ELF-1 (cell line): ENCODE results near the gene BRAT1.
"Not testable (repeated sequence)": the region's sequence is repeated elsewhere in the genome, so short reads cannot be mapped to it uniquely, and the experiment has no call there.

Experiments used
- DNase-seq: peaks from one replicate; pipeline ENCODE4 v3.0.0-alpha.2; 2016; ENCODE audit warnings: low read depth, low spot score

The BRAT1 gene

DNA sequence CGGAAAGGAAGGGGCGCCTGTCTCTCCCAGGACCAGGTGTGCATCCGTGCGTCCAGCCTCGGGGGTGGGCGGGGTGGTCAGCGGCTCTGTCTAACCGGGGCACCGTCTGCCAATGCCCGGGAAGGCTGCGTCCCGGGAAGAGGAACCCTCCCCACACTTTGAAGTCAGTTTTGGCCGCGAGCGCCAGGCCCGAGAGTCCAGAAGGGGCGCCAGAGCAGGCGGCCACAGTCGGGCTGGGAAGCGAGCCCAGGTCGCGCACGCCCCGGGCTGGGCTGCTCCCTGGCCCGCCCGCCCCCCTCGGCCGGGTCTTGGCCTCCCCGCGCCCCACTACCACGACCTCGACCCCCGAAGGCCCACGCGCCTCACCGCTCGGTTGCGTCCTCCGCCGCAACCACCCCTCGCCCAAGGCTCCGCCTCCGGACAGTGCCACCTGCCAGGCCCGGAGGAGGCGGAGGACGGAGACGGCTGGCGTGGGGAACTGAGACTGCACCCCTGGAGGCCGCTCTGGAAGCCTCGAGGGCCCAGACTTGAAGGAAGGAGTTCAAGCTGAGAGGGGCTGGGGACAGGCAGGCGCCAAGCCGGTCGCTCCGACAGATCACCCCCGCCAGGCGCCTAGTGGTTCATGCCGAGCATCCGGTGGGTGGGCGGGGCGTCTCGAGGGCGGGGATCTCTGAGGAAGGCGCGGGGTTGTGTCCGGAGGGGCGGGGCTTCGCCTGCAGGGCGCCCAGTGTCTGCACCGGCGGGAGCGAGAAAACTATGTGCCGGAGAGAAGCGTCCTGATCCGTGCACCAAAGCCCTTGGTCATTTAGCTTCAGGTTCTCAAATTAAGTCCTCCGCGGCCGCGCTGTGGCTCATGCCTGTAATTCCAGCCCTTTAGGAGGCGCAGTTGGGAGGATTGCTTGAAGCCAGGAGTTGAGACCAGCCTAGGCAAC is at the start of gene BRAT1:
BRAT1 (minus strand) TSS at position 404 of the 932 bp plus-strand sequence. CDS start 1,093 bp downstream, outside the sequence.
- DNase-seq, result peak; percentile 99

DNA sequence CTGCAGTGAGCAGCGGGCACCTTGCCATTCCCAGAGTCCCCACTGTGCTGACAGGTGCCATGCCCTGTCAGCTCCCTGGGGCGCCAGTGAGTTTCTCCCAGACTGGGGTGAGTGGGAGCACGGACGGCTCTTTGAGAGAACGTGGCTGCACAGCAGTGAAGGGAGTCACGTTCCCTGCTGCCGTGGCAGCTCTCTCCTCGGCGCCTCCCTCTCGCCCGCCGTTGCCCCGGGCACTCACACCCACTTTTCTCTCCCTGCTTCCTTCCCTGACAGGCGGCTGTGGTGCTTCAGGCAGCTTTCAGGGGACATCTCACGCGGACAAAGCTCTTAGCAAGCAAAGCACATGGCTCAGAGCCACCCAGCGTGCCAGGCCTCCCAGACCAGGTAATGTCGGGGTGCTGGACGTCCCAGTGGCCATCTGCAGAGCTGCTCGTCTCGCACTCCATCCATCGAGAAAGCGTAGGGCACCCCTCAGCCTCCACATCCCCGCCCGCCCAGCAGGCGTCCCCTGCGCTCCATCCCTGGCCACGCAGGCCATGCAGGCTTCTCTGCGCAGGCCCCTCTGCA is 49.4 kb upstream of the BRAT1 start:
- no peak for DNase-seq

DNA sequence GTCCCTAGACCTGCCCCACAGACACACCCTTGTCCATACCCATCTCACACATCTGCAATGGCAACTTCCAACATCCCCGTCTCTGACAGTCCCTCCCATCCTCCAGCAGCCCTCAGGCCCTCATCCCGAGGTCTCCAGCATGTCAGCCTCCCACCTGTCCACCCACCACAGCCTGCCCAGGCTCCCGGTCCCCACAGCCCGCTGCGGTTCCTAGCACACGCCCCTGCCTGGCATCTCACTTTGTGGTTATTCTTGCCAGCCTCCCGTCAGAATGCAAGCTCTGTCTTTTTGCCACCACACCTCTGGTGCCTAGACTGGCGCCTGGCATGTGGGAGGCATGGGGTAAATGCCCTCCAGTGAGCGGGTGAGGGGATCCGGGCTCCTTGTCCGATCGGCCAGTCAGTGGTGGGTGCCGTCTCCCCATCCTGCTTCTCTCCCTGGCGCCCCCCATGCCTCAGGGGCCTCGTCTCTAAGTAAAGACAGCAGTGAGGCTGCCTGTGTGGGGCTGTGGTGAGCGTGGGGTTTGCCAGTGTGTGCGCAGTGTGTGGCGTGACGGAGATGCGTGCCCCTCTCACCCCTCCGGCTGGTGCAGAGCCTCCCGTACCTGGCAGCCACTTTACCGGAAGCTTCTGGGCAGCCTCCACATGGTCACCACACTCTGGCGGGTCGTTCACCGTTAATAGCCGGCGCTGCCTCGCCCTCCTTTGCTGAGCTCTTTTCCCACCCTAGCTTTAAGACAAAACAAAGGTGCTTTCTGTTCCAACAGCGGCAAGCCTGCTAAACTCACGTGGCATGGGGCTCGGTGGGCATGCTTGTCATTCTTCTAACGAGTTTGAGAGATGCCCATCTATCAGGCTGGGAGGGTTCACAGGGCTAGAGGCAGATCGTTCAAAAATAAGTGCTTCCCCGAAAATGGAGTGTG is 48.0 kb upstream of the BRAT1 start:
- no peak for DNase-seq

DNA sequence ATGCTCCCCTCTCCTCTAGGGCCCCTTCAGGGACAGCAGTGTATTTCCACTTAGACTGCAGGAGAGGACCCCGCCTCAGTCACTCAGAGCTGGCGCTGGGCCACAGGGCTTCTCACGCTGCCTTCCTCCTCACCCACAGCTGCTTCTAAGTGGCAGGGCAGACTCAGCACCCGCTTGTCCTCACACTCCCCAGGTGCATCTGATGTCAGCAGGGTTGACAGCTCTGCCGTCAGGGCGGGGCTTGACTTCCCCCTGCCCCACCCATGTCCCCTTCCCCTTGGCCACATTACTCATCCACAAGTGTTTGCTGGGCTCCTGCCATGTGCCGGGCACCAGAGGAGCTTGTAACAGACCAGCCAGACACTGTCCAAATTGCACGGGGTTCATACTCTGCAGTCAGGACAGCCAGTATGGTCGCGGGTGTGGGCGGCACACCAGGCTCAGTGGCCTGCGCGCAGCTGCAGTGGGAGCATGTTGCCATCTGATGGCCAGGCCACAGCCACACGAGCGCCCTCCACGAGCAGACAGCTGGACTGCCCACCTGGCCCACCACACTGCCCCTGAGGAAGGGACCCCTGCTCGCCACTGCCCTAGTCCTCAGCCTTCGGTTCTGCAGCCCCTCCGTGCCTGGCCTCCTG is 47.2 kb upstream of the BRAT1 start:
- DNase-seq, result no peak

DNA sequence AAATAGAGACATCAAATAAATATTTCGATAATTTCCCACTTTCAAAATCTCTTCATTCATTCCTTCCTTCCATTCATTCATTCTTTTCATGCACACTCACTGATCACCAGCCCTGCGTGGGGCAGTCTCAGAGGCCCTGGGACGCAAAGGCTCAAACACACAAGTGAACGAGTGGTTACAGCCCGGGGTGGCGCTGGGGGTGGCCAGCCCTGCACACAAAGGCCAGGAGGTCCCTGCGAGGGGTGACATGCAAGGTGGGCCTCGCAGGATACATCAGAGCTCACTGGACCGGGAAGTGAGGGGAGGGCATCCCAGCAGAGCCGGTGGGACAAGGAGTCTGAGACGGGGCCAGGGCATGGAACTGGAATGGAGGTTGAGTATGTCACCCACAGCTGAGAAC is 46.6 kb upstream of the BRAT1 start:
- no peak for DNase-seq

DNA sequence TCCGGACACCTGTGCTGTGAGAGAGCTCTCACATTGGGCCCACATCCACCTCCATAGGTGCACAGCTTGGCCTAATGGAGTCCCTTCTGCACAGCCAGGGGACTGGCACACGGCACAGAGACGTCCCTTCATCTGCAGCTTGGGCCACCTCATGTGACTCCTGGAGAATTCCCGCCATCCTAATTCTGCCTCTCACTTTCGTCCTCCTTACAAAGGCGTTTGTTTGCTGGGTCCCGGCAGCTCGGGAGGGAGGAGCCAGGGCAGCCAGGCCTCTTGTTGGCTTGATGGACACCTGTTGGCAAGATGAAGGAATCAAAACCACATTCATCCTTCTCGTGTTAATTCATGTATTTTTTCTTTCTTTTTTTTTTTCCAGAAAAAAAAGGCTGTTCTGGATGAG is 45.7 kb upstream of the BRAT1 start:
- DNase-seq, result peak; percentile 31

DNA sequence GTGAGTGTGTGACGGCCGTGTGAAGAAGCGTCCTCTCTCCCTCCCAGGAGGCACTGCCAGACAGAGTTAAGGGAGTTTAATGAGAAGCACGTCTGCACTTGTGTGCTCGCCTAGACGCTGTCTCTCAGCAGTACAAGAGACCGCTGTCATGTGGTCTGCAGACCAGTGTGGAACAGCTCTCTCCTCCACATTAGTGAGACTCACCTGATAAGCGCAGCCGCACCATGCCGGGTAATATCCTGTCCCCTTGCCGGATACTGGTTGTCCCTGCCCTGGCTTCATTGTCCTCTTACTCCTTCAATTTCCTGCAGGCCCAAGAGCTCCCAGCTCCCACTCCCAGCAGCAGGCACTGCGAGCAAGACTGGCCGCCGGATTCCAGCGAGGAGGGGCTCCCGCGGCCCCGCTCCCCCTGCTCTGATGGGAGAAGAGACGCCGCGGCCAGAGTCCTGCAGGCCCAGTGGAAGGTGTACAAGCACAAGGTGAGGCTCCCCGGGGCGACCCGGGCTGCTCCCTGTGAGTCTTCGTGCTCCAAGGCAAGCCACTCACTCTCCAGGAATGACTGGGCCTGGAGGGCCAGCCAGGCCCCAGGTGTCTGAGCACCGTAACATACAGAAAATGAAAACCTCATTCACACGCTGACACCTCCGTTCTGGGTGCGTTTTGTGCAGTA is 43.0 kb upstream of the BRAT1 start:
- DNase-seq, result no peak

DNA sequence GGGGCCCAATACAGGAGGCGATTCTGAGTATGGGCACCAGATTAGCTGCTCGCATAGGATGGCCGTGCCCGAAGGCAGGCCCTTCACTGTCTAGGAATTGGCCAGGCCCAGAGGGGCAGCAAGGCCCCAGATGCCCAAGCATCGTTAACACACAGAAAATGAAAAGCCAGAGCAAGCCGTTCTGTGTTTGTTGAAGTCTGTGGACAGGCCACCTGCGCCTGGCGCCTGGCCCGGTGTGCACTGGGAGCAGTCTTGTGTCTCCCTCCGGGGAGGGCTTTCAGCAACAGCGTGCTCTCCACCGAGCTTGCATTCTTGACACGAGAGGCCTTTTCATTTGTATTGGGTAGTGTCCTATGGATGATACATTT is 41.9 kb upstream of the BRAT1 start:
- DNase-seq, result no peak

DNA sequence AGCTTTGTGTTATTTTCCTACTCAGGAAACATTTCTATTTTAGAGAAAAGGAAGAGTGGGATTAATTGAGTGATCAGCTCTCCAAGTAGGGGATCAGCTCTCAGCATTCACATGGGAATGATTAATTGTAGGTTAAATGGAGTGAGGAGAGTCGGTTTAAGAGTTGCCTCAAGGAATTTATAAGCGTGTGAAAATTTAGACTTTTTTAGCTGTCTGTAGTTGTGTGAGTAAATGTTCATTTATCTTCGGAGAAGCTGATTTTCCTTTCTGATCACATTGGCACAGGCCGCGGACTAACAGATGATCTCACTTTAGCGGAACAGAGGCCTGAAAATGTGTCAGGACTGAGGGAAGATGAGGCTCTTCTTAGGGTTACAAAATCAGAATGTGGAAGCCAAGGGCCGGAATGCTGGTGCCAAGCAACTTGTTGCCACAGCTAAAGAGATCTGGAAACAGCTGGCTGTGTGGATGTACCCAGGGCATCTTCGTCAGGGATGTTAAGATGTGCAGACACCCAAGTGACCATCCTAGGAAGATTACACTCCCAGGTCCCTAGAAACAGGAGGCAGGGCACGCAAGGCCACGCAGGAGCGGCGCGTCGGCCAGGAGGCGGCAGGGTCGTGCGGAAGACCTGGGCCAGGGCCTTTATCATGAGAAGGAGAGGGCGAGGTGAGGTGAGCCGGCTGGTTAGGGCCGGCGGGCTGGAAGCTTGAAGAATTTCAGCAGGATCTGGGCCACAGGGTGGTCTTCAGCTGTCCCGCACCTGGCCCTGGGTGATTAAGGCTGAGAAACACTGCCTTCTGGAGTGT is 41.3 kb upstream of the BRAT1 start:
- DNase-seq, result no peak

DNA sequence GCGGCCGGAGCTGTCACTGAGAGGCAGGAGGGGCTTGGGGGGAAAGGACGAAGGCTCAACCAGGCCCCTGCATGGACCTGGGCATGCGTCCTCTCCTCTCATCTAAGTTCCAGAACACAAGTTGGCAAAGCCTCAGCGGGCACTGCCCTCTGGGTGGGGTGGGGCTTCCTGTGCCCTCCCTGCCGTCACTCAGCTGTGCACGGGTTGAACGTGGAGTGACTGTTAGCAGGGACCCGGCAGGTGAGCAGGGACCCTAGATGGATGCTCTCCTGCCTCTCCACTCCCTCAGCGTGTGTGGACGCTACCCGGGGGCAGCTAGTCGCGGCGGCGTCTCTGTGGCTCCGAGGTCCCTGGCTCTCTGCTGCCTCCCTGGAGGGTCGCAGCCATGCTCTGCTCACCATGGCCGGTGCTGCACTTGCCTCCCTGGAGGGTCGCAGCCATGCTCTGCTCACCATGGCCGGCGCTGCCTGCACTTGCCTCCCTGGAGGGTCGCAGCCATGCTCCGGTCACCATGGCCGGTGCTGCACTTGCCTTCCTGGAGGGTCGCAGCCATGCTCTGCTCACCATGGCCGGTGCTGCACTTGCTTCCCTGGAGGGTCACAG is 40.0 kb upstream of the BRAT1 start:
- DNase-seq, result no peak

DNA sequence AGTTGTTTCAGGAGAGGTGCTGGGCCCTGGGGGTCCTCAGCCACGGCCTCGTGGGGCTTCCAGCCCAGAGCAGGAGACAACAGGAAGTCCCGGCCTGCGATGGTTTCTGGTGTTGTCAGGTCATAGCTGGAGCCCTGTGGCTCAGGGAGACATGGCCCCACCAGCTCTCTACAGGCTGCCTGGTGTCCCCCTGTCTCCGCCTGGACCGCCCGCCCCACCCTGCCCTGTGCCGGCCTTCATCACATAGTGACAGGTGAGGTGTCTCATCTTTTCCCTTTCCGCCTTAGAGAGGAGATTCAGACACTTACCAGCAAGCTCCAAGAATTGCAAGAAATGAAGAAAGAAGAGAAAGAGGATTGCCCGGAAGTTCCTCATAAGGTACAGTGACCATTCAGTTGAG is 39.3 kb upstream of the BRAT1 start:
- DNase-seq, result no peak

DNA sequence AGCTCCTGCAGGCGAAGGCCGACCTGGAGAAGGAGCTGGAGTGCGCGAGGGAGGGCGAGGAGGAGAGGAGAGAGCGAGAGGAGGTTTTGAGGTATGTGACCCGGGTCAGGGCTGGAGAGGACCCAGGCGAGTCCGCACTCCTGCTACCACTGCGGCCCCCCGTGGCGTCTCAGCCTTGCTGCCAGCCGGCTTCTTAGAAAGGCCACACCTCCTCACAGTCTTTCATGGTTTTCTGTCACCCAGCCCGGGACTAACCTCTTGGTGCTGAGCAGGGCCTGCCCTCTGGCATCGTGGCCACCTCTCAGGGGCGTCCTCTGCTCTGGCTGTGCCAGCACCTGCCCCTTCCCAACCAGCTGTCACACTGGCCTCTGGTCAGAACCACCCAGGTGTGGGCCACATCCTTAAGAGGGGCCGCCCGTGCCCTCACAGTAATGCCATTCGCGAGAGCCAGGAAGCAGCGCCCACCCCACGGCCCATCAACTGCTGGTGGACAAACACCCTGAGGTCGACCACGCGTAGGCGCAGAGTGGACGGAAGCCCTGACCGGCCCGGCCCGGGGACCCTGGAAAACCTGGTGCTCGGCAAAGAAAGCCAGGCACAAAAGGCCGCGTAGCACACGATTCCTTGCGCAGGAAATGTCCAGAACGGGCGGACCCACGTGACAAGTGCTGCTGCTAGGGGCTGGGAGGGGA is 37.9 kb upstream of the BRAT1 start:
- no peak for DNase-seq

DNA sequence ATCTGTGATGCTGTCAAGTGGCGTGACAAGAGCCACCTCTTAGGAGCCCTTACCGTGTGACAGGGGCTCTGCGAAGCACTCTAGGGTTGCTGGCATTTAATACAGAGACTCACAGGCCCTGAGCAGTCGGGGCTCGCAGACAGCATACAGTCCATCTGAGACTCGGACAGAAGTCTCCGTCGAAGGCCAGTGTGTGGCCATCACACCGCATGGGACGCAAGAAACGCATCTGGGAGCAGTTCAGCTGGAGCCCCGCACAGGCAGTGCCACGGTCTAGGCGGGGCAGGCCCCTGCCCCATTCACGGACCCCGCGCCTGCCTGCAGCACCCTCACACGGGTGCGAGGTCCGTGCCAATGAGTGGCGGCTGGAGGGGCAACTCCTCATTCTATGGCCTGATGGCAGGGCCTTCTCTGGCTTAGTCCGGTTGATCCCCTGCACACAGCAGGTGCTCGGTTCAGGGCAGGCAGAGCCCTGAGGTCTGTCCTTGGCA is 37.1 kb upstream of the BRAT1 start:
- no peak for DNase-seq

DNA sequence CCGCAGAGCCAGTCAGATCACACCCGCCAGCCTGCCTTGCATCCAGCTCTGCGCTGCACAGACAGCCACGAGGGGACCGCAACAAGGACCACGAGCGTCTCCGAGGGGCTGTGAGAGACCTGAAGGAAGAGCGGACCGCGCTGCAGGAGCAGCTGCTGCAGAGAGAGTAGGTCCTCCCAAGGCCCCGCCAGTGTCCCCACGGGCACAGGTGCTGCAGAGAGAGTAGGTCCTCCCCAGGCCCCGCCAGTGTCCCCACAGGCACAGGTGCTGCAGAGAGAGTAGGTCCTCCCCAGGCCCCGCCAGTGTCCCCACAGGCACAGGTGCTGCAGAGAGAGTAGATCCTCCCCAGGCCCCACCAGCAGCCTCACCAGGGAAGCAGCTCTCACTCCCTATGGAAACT is 34.6 kb upstream of the BRAT1 start:
- DNase-seq, result not testable (repeated sequence)

DNA sequence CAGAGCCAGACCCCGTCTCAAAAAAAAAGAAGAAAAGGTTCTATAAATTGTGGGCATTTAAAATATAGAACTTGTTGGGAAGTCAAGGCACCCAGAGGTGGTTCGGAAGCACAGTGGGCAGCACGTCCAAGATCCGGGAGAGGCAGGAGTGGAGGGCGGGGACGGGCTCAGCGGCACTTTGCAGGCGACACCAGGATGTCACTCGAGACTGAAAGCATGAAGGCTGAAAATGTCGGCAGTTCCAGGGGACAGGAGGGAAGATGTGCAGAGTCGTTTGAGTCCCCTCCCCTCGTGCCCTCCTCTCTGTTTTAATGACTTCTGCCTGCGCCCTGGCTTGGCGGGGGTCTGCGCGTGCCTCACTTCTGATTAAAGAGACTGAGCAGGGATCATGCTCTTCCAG is 34.0 kb upstream of the BRAT1 start:
- DNase-seq, result no peak

DNA sequence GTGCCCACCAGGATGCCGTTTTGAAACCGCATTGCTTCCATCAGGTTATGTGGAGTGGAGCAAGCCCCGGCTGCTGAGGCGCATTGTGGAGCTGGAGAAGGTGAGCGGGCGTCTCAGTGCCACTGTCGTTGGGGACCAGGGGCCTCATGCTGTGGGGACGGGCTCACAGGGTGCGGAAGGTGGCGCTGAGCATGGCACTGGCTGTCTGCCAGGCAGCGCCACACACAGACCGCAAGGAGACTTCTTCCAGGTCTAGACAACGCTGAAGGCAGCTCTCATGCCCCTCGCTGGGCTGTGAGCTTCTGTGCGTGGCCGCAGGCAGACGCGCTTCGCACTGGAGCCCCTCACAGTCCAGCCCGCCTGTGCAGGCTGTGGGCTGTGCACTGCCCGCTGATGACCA is 32.5 kb upstream of the BRAT1 start:
- no peak for DNase-seq

DNA sequence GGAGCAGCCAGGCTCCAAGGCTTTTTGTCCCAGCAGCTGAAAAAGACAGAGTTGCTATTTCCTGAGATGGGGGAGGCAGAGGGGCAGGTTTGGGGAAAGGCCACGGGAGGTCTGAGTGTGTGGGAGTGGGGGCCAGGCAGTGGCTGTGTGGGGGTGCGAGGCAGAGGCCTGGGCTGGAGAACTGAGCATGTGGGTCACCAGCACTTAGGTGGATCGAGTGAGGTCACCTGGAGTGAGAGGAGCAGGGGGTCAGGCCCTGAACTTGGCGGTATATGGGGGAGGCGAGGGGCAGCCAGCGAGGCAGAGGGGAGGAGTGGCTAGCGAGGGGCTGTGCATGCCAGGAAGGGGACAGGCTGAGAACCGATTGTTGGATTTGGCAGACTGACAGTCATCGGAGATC is 31.8 kb upstream of the BRAT1 start:
- no peak for DNase-seq

DNA sequence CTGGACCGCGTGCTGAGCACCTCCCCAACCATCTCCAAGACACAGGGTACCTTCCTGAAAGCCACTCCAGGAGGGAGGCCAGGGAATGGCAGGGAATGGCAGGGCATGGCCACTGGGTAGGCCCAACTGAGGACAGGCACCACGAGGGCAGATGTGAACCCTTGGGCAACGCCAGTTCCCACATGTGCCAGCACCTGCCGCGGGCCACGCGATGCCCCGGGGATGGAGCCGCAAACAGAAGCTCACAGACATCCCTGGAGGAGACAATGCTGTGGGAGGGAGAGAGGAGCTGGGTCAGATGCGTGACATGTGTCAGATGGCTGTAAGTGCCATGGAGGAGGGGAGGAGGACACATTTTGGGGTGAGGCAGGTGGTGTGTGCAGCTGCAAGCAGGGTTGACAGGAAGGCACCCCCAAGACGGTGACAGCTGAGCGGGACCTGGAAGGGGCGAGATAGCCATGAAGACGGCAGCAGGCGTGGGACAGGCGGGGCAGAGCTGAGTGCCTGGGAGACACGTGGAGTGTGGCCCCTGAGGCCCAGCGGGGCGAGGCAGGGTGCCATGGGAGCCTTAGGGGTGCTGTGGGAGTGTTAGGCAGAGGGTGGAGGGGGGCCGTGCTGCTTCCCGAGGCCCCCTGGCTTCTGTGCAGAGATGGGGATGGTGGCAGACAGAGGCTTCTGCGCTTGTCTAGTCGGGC is 31.1 kb upstream of the BRAT1 start:
- no peak for DNase-seq

DNA sequence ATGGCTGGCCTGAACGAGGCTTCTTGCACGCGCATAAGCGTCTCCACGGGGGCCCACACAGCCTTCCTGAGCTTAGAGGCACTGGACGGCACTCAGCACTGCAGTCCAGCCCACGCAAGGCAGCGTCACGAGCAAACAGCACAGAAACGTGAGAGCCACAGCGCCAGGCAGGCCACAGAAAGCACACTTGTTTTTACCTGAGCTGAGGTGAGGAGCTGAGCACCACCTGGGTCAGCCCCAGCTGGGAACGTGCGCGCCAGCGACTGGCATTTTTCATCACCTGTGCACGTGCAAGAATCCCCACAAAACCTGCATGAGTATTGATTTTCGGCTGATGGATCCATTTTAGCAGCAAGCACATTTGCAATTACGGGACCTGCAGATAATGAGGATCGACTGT is 30.1 kb upstream of the BRAT1 start:
- no peak for DNase-seq
